ENCODE results near the gene FYB2.

Gene FYB2

DNA sequence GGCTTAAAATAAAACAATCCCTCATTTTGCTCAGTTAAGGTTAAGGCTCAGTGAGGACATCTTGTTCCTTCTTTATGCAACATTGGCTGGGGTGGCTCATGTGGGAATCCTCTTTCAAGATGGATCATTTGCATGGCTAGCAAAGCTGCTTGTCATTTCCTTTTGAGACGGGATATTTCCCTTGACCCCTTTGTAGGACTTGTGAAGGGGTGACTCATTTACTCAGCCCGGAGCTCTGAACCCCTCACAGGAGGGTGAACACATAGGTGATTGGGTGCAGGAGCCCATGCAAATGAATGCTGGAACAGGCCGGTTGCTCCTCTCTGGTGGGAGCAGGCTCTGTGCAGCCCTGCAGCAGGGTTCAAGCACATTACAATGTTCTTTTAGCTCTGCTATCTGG is 19.6 kb upstream of the FYB2 start:
- TF ChIP-seq, protein P1, sequence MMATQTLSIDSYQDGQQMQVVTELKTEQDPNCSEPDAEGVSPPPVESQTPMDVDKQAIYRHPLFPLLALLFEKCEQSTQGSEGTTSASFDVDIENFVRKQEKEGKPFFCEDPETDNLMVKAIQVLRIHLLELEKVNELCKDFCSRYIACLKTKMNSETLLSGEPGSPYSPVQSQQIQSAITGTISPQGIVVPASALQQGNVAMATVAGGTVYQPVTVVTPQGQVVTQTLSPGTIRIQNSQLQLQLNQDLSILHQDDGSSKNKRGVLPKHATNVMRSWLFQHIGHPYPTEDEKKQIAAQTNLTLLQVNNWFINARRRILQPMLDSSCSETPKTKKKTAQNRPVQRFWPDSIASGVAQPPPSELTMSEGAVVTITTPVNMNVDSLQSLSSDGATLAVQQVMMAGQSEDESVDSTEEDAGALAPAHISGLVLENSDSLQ (IDR thresholded peaks at IDR 0.05): no peak
- no peak for TF ChIP-seq ELF4 (IDR thresholded peaks at IDR 0.05)
- TF ChIP-seq HDGF (IDR thresholded peaks at IDR 0.05; ENCODE audit: borderline replicate concordance): no peak
- TF ChIP-seq SP1 (IDR thresholded peaks at IDR 0.05): no peak
- TF ChIP-seq NFRKB (IDR thresholded peaks at IDR 0.05): no peak
- no peak for TF ChIP-seq FOXA1 (IDR thresholded peaks at IDR 0.05)
- TF ChIP-seq FOXK2 (IDR thresholded peaks at IDR 0.05): no peak
- no peak for TF ChIP-seq ARNT (IDR thresholded peaks at IDR 0.05)
- no peak for TF ChIP-seq BHLHE40 (IDR thresholded peaks at IDR 0.05; ENCODE audit: borderline replicate concordance)
- TF ChIP-seq L3MBTL2 (conservative IDR thresholded peaks at IDR 0.05): no peak
- TF ChIP-seq SUZ12 (IDR thresholded peaks at IDR 0.05): no peak
- TF ChIP-seq FOXM1 (IDR thresholded peaks at IDR 0.05; ENCODE audit: borderline replicate concordance): no peak
- ChIA-PET POLR2A (no interaction called here), CTCF (interaction anchor here (0.6 kb wide), 1 partner anchor 173 kb away, joined by 3 read pairs; no protein-coding TSS in a partner anchor)
- DNase-seq (ENCODE audit: extremely low spot score): no peak

DNA sequence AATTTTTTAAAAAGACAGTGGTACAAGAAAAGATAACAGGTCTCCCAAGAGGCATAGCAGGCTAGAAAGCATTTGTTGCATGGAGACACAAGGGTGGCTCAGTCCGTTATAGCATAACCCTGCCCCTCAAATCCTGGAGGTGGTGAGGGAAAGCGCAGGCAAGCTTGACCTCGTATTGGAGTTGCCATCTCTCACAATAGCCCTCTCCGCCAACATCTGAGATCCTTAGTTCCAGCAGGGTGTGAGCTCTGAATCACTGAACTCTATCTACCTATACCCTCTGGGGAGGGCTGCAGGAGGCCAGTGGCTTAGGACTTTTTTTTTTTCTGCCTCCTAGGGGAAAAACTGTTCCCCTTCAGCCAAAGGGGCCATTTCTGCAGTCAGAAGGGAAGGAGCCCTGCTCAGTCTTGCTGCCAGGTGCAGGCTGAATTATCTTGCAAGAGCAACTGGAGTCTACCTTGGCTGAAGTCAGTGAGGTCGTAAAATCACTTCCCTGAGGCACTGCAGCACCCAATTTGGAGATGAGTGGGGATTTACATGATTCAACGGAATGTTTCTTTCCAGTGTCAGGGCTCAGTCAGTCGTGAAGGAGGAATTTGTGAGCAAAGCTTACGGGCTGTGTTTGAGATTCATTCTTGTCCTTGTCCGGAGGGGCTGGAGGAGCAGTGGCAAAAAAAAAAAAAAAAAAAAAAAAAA is 18.2 kb upstream of the FYB2 start:
- TF ChIP-seq ARNT (IDR thresholded peaks at IDR 0.05) (no peak), BHLHE40 (IDR thresholded peaks at IDR 0.05; ENCODE audit: borderline replicate concordance) (no peak), FOXA1 (IDR thresholded peaks at IDR 0.05) (no peak), L3MBTL2 (conservative IDR thresholded peaks at IDR 0.05) (no peak), CTBP1 (IDR thresholded peaks at IDR 0.05; ENCODE audit: borderline replicate concordance) (no peak), TARDBP (IDR thresholded peaks at IDR 0.05) (no peak), ELF4 (IDR thresholded peaks at IDR 0.05) (no peak), SUZ12 (IDR thresholded peaks at IDR 0.05) (no peak)
- ChIA-PET POLR2A (no interaction called here), CTCF (no interaction called here)
- no peak for DNase-seq (ENCODE audit: extremely low spot score)

DNA sequence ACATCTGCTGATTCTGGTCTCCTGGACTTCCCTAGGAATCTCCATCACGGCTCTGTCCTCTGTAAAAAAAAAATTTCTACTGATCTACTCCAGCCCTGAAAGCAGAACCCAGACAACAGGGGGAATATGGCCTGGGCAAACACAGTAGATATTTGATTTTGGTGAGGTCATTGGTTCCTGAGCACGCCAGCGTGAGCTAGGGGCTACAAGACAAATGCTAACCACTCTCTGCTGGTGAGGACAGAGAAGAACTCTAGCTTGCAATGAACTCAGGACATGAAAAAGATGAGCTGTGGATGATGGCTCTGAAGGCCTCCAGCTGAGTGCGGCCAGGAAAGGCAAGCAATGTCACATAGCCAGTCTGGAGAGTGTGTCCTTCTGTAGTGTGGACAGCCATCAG is 17.2 kb upstream of the FYB2 start:
- POLR2A ChIA-PET: no interaction called here
- DNase-seq (ENCODE audit: extremely low spot score): no peak
- CTCF ChIA-PET: no interaction called here
- TF ChIP-seq, protein P1 (IDR thresholded peaks at IDR 0.05): no peak
- TF ChIP-seq FOXA1 (IDR thresholded peaks at IDR 0.05): no peak
- no peak for TF ChIP-seq L3MBTL2 (conservative IDR thresholded peaks at IDR 0.05)
- no peak for TF ChIP-seq FOXM1 (IDR thresholded peaks at IDR 0.05; ENCODE audit: borderline replicate concordance)
- no peak for TF ChIP-seq SP1 (IDR thresholded peaks at IDR 0.05)
- TF ChIP-seq ELF4 (IDR thresholded peaks at IDR 0.05): no peak
- no peak for TF ChIP-seq CTBP1 (IDR thresholded peaks at IDR 0.05; ENCODE audit: borderline replicate concordance)
- no peak for TF ChIP-seq TARDBP (IDR thresholded peaks at IDR 0.05)

DNA sequence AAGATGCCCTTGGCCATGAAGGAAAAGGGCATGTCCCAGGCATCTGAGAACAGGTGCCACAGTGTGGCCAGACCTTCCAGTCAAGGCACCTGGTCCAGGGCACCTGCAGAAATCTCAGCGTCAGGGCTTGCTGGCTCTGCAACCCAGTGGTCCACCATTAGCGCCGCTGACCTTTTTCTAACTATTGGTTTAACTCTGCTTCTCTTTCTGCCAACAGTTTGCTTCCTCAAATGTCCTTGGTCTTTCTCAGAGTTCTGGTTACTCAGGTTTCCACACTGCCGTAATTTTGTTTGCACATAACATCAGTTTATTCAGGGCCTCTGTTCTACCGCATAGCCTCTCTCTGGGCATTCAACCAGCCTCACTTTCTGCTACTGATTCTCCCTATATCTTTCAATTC is 16.5 kb upstream of the FYB2 start:
- TF ChIP-seq SUZ12 (IDR thresholded peaks at IDR 0.05) (no peak), NFRKB (IDR thresholded peaks at IDR 0.05) (no peak), ELF4 (IDR thresholded peaks at IDR 0.05) (no peak), ZNF384 (IDR thresholded peaks at IDR 0.05) (no peak), CTBP1 (IDR thresholded peaks at IDR 0.05; ENCODE audit: borderline replicate concordance) (no peak), LEF1 (IDR thresholded peaks at IDR 0.05; ENCODE audit: borderline replicate concordance) (no peak), L3MBTL2 (conservative IDR thresholded peaks at IDR 0.05) (no peak), FOXA1 (IDR thresholded peaks at IDR 0.05) (no peak), FOXM1 (IDR thresholded peaks at IDR 0.05; ENCODE audit: borderline replicate concordance) (no peak), HDGF (IDR thresholded peaks at IDR 0.05; ENCODE audit: borderline replicate concordance) (no peak), BHLHE40 (IDR thresholded peaks at IDR 0.05; ENCODE audit: borderline replicate concordance) (no peak), TARDBP (IDR thresholded peaks at IDR 0.05) (no peak)
- CTCF ChIA-PET: no interaction called here
- POLR2A ChIA-PET: no interaction called here
- DNase-seq (ENCODE audit: extremely low spot score): no peak

DNA sequence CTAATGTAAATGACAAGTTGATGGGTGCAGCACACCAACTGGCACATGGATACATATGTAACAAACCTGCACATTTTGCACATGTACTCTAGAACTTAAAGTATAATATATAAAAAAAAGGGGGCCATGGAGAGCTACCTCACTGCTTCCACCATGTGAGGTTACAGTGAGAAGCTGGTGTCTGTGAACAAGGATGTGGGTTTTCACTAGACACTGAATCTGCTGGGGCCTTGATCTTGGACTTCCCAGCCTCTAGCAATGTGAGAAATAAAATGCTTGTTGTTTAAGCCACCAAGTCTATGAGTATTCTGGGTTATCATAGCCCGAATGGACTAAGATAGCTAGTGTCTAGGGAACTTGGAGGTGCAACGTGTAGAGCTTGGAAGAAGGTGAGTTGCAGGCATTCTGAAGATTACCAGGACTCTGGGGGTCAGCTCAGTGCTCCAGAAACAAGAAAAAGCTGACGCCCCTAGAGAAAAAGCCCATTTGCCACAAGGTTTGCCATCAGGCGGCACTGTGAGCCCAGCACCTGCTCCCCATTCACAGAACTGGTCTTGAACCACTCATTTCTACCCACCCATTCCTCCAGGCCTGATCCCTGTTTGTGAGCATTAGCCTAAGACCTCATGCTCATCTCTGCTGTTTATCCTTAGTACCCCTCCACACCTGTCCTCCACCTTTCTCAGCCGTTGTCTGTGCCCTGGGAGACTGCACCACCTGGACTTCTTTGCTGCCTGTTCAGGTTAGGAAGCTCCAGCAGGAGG is 15.1 kb upstream of the FYB2 start:
- DNase-seq (ENCODE audit: extremely low spot score): no peak
- CTCF ChIA-PET: interaction anchor here (0.6 to 1.7 kb wide), 2 partner anchors 134 to 555 kb away, joined by 3 read pairs; no protein-coding TSS in a partner anchor
- POLR2A ChIA-PET: no interaction called here
- no peak for TF ChIP-seq FOXM1 (IDR thresholded peaks at IDR 0.05; ENCODE audit: borderline replicate concordance)
- TF ChIP-seq FOXA1 (IDR thresholded peaks at IDR 0.05): no peak
- no peak for TF ChIP-seq HDGF (IDR thresholded peaks at IDR 0.05; ENCODE audit: borderline replicate concordance)
- TF ChIP-seq, protein P1 (IDR thresholded peaks at IDR 0.05): no peak
- TF ChIP-seq ZNF384 (IDR thresholded peaks at IDR 0.05): no peak
- no peak for TF ChIP-seq SUZ12 (IDR thresholded peaks at IDR 0.05)
- TF ChIP-seq ARNT (IDR thresholded peaks at IDR 0.05): no peak
- TF ChIP-seq NFRKB (IDR thresholded peaks at IDR 0.05): no peak

DNA sequence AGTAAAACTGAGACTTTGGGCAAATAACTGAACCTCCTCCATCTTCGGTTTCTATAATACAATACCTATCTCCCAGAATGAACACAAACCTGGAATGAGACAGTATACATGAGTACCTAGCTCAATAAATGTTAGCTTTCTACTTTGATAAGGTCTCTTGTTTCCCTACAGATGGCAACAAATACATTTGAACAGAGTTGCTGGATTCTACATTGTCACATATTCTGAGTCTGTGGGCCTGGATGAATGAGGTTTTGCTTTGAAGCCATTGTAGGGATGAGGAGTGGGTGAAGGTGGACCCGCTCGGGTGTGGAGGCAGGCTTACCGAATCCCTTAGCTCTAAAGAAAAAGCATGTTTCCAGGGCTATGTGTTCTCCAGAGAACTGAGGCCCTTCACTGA is 13.9 kb upstream of the FYB2 start:
- ChIA-PET POLR2A (no interaction called here), CTCF (interaction anchor here (1.0 to 1.7 kb wide), 2 partner anchors 10 to 135 kb away, joined by 3 read pairs; no protein-coding TSS in a partner anchor)
- TF ChIP-seq NFRKB (IDR thresholded peaks at IDR 0.05): no peak
- no peak for TF ChIP-seq TARDBP (IDR thresholded peaks at IDR 0.05)
- no peak for TF ChIP-seq HDGF (IDR thresholded peaks at IDR 0.05; ENCODE audit: borderline replicate concordance)
- TF ChIP-seq L3MBTL2 (conservative IDR thresholded peaks at IDR 0.05): no peak
- TF ChIP-seq LEF1 (IDR thresholded peaks at IDR 0.05; ENCODE audit: borderline replicate concordance): no peak
- no peak for TF ChIP-seq SUZ12 (IDR thresholded peaks at IDR 0.05)
- TF ChIP-seq ARNT (IDR thresholded peaks at IDR 0.05): no peak
- no peak for TF ChIP-seq ELF4 (IDR thresholded peaks at IDR 0.05)
- no peak for TF ChIP-seq FOXM1 (IDR thresholded peaks at IDR 0.05; ENCODE audit: borderline replicate concordance)
- TF ChIP-seq, protein P1 (IDR thresholded peaks at IDR 0.05): no peak
- TF ChIP-seq ZNF384 (IDR thresholded peaks at IDR 0.05): no peak
- TF ChIP-seq CTBP1 (IDR thresholded peaks at IDR 0.05; ENCODE audit: borderline replicate concordance): no peak
- TF ChIP-seq BHLHE40 (IDR thresholded peaks at IDR 0.05; ENCODE audit: borderline replicate concordance): no peak
- TF ChIP-seq FOXA1 (IDR thresholded peaks at IDR 0.05): no peak
- TF ChIP-seq SP1 (IDR thresholded peaks at IDR 0.05): no peak
- TF ChIP-seq FOXK2 (IDR thresholded peaks at IDR 0.05): no peak
- no peak for DNase-seq (ENCODE audit: extremely low spot score)
